Lower lobe of right lung (tissue), 2 donors: ENCODE data around the gene PSAT1. TPM values are rescaled to one million over a fixed set of nuclear protein-coding genes. Genes with fewer than 3 reads are reported as not detected.
"Not testable (repeated sequence)": the region's sequence is repeated elsewhere in the genome, so short reads cannot be mapped to it uniquely, and the experiment has no call there.

ENCODE experiments used
- ATAC-seq, 2 donors: fragments of 200-7000 bp; cut with Tn5 transposase; one replicate each; pipeline ENCODE4 v1.9.1; 2020 to 2022; ENCODE audit warnings: mild to moderate bottlenecking in 2 of 2, moderate library complexity in 2 of 2
- DNase-seq: peaks from one replicate; pipeline ENCODE4 v3.0.0-alpha.2; 2020
- H3K27ac ChIP-seq: fragments of 200-600 bp; one replicate; pipeline ENCODE4 v1.8.0; 2022
- H3K27me3 ChIP-seq: fragments of 200-600 bp; one replicate; pipeline ENCODE4 v1.8.0; 2022; ENCODE audit warnings: low read depth
- H3K36me3 ChIP-seq: fragments of 200-600 bp; one replicate; pipeline ENCODE4 v1.8.0; 2022; ENCODE audit warnings: mild to moderate bottlenecking
- H3K4me1 ChIP-seq: fragments of 200-600 bp; one replicate; pipeline ENCODE4 v1.8.0; 2022
- H3K4me3 ChIP-seq: fragments of 200-600 bp; one replicate; pipeline ENCODE4 v1.8.0; 2022; ENCODE audit warnings: mild to moderate bottlenecking
- H3K9me3 ChIP-seq: fragments of 200-600 bp; one replicate; pipeline ENCODE4 v1.8.0; 2022
- intact Hi-C: fragments of 100-400 bp; cut with DNase I; formaldehyde crosslinking; loops from one replicate; pipeline ENCODE4 v1.11.0; 2022
- total RNA-seq: library from RNA; stranded (reverse); fragmentation: NEBNext Ultra II Directional; extraction: Animal tissue kit (Norgen Biotek cat#: 25700); gene quantifications from one replicate; pipeline ENCODE4 v1.2.1, GENCODE V29; 2021
- TF ChIP-seq, protein P1 (sequence below): fragments of 200-600 bp; IDR thresholded peaks from one replicate; pipeline ENCODE4 v1.8.0; 2022; ENCODE audit warnings: antibody characterized with exemption, mild to moderate bottlenecking
- donor health status: DM: no; HTN: yes; CAD: no; lungs with severe emphysema.

The PSAT1 gene
- total RNA-seq, 1 donor from 2014 or later: 10.4 TPM

DNA sequence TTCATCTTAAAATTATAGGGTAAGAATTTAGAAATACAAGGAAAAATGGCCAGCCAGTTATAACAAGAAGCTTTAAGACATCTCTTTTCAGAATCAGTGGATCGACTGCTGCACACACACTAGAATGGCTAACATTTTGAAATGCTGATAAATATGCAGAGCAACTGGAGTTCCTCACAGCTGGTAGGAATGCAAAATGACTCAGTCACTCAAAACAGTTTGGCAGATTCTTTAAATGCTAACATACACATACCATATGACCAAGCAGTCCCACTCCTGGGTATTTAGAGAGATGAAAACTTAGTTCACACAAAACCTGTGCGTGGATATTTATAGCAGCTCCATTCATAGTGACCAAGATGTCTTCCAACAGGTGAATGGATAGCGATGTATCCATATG is 23.2 kb upstream of the PSAT1 start:
- no peaks in the 10 kb centered on the region for H3K27me3 ChIP-seq
- H3K9me3 ChIP-seq: no peaks in the 10 kb centered on the region
- intact Hi-C loops: no loop called here
- ATAC-seq (no peak), DNase-seq (no peak)
- TF ChIP-seq, protein P1, sequence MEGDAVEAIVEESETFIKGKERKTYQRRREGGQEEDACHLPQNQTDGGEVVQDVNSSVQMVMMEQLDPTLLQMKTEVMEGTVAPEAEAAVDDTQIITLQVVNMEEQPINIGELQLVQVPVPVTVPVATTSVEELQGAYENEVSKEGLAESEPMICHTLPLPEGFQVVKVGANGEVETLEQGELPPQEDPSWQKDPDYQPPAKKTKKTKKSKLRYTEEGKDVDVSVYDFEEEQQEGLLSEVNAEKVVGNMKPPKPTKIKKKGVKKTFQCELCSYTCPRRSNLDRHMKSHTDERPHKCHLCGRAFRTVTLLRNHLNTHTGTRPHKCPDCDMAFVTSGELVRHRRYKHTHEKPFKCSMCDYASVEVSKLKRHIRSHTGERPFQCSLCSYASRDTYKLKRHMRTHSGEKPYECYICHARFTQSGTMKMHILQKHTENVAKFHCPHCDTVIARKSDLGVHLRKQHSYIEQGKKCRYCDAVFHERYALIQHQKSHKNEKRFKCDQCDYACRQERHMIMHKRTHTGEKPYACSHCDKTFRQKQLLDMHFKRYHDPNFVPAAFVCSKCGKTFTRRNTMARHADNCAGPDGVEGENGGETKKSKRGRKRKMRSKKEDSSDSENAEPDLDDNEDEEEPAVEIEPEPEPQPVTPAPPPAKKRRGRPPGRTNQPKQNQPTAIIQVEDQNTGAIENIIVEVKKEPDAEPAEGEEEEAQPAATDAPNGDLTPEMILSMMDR: no peak
- peaks cover 8% of the 10 kb centered on the region for H3K4me1 ChIP-seq
- peaks cover 8% of the 10 kb centered on the region for H3K36me3 ChIP-seq
- no peak overlapping the region for H3K4me3 ChIP-seq
- H3K27ac ChIP-seq: no peak overlapping the region

DNA sequence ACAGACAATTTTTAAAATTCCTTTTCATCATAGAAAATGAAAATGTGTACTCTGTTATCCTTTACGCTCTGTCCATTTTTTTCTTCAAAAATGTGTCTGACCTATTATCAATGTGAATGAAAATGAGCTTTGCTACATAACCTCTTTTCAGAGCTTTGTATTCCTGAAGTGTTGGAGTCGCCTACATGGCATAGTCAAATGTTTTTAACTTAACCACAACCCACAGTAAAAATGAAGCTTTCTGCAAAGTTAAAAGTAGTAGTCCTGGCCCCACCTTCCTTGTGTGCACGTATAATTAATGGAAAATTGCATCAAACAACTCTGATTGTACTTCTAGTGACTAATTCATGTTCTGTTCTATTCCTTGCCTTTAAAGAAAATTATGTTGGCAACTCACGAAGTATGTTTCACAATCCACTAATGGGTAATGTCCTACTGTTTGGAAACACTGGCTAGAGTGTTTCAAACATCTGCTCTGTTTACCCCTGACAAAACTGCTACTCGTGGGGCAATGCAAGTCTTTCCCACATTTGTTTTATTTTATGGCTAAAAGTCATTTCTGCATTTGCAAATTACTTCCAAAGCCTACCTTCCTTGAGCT is 18.6 kb upstream of the PSAT1 start:
- intact Hi-C loops: no loop called here
- no peak for DNase-seq
- Histone ChIP-seq H3K36me3 (no peaks in the 10 kb centered on the region), H3K27ac (no peak overlapping the region), H3K27me3 (no peaks in the 10 kb centered on the region), H3K4me3 (no peak overlapping the region), H3K4me1 (peaks cover 22% of the 10 kb centered on the region), H3K9me3 (no peaks in the 10 kb centered on the region)
- ATAC-seq: peak; percentile 80 to 89
- TF ChIP-seq, protein P1: no peak

DNA sequence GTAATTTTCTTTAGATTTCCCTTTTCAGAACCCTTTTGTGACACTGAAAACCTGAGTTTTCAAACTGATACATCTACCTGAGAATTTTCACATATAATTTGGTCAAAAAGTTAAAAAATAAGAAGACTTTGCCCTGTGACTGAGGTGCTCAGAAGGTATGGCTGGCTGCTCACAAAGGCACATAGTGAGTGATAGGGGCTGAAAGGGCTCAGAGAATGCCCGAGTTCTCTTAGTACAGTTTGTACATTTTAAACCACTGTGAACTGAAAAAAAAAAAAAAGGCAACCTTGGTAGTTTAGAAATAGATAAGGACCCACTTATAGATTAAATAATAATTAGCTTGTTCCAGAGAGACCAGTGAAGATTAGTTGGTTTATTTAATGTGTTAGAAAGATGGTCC is 18.1 kb upstream of the PSAT1 start:
- H3K9me3 ChIP-seq: no peaks in the 10 kb centered on the region
- peaks cover 22% of the 10 kb centered on the region for H3K4me1 ChIP-seq
- ATAC-seq (peak; percentile 62 to 66), DNase-seq (no peak)
- H3K4me3 ChIP-seq: no peak overlapping the region
- TF ChIP-seq, protein P1: no peak
- no peak overlapping the region for H3K27ac ChIP-seq
- H3K27me3 ChIP-seq: no peaks in the 10 kb centered on the region
- H3K36me3 ChIP-seq: no peaks in the 10 kb centered on the region
- intact Hi-C loops: no loop called here

DNA sequence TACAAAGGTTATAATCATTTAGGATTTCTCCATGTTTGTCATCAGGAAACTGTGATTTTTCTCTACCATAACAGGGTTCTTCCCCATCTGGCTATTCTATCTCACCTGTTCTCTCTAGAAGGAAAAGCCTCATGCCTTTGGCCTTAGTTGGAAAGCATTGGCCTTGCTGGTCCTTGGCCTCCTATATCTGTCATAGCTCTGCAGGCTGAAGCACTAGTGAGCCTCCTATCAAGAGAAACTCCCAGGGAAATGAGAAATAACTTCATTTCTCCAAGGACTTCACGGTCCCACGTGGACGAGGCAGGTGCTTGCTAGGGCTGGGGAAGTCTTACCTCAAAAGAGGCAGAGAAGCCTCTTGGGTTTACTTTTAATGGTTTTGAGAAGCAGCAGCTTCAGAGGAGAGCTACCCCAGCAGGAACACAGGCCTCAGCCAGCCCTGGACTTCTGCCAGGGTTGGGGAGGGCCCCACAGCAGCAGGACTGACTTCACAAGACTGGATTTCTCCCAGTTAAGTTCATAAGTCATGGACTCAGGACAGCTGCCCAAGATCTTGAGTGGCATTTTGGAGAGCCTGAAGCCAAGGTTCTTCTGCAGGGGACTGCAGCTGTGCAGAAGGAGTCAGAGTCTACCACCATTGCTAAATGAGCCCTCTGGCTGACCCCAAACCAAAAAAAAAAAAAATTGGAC is 15.8 kb upstream of the PSAT1 start:
- ATAC-seq (peak; percentile 72 to 83), DNase-seq (peak; percentile 64)
- Histone ChIP-seq H3K9me3 (no peaks in the 10 kb centered on the region), H3K27ac (no peak overlapping the region), H3K4me1 (peaks cover 22% of the 10 kb centered on the region), H3K36me3 (no peaks in the 10 kb centered on the region), H3K4me3 (no peak overlapping the region), H3K27me3 (no peaks in the 10 kb centered on the region)
- intact Hi-C loops: no loop called here
- TF ChIP-seq, protein P1: no peak

DNA sequence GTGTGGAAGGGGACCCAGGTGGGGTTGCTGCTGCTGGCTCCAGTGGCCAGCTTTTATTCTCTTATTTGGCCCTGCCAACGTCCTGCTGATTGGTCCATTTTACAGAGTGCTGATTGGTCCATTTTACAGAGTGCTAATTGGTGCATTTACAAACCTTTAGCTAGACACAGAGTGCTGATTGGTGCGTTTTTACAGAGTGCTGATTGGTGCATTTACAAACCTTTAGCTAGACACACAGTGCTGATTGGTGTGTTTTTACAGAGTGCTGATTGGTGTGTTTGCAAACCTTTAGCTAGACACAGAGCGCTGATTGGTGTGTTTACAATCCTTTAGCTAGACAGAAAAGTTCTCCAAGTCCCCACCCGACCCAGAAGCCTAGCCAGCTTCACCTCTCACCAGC is 12.7 kb upstream of the PSAT1 start:
- H3K36me3 ChIP-seq, H3K27ac ChIP-seq, DNase-seq, intact Hi-C loops, H3K9me3 ChIP-seq, H3K4me3 ChIP-seq, ATAC-seq, H3K27me3 ChIP-seq: not testable (repeated sequence)
- peaks cover 14% of the 10 kb centered on the region for H3K4me1 ChIP-seq

DNA sequence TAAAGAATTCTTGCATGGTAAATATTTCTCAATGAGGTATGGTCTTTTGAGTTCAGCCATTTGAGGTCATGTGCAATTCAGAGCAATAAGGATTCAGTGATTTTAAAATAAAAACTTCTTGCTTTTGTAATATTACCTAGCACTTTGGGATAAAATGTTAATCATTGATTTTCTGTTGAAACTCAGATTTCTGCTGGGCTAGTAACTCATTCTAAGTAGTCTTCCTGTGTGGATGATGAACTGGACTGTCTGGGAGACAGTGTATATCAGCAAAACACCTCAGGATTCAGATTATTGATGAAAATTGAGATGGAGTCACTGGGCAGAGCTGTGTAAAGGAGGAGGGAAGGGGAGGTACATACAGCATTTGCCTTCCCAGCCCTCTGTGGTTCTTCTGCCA is 10.8 kb upstream of the PSAT1 start:
- Histone ChIP-seq H3K27me3 (no peaks in the 10 kb centered on the region), H3K27ac (no peak overlapping the region), H3K4me3 (no peak overlapping the region), H3K36me3 (no peaks in the 10 kb centered on the region), H3K9me3 (no peaks in the 10 kb centered on the region), H3K4me1 (peaks cover 9% of the 10 kb centered on the region)
- DNase-seq (no peak), ATAC-seq (no peak)
- TF ChIP-seq, protein P1: no peak
- intact Hi-C loops: no loop called here
